Measurements from ENCODE around the gene CLIC1. TPM values are rescaled to one million over a fixed set of nuclear protein-coding genes. Genes with fewer than 3 reads are reported as not detected.

Gene CLIC1
- total RNA-seq, 1 donor from 2014 or later: 131 TPM

DNA sequence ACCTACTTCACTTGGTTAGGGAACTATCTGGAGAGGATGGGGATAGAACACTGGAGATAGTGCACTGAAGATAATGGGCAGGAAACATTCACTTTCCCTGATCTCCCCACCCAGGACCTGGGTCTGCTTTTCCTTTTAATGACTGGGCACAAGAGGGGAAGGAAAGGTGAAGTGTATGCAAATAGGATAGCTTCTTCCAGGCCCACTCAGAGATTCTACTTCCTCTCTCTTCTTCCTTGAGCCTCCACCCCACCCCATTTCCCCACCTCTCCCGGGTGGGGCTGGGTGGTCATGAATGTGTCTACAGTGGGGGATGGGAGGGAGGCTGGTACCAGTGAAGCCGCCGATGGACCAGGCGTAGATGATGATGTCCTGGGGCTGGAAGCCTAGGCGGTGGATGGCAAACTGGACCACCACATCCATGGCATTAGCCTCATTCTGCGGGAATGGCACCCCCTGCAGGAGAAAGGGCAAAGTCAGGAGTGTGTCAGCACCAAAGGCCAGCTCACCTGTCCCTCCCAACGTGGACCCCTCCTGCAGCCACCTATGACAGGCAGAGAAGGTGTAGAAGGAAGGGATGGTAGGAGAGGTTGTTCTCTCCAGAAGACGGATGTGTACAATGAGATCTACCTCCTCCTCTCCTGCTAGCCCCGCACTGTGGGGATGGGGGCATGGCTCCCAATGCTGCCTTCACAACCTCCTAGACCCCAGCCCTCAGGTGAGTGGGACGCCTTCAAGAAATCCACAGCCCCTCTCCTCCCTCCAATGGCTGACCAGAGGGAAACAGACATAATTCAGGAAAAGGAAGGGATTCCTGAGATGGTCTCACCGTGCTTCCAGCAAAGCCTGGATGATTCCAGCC is 46.9 kb downstream of the CLIC1 start:
- no peak for DNase-seq (ENCODE audit: low spot score)
- intact Hi-C loops (cut with DNase I): loop anchor here (10.0 kb wide), 1 partner anchor 175 kb away; the partner anchor contains the start of gene NEU1

DNA sequence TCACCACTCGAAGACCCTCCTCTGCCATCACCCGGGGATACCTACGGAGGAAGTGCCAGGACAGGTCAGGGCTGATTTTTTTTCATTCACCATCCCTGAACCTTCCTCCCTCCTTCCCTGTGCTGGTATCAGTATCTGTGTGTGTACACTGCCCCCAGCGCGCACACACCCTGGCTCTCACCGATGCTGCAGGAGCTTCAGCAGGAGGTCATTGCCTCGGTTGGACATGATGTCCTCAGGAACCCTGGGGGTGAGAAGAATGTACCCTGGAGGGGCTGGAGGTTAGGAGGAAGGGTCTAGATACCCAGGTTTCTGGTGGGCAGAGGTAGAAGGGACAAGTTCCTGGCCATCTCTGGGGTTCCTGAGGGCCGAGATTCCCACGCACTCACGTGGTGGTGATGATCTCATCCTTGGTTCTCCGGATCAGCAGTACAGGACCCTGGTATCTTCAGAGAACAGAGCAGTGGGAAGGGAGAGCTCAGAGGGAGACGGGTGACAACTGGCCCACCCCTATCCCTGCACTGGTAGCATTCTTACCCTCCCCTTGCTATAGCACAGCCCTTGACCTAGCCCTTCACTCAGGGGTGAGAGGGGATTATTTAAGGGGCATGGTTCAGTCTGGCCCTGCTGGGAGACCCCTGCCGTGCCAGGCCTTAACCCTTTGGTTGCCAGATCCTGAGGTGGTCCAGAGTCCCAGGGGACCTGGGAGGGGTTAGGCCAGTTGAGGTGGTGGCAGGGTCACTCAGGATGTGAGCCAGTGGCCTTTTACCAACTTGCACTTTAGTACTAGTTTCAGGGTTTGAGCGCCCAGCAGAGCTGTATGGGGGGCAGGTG is 48.3 kb downstream of the CLIC1 start:
- no peak for DNase-seq (ENCODE audit: low spot score)
- intact Hi-C loops (cut with DNase I): loop anchor here (10.0 kb wide), 1 partner anchor 177 kb away; the partner anchor contains the start of gene NEU1

DNA sequence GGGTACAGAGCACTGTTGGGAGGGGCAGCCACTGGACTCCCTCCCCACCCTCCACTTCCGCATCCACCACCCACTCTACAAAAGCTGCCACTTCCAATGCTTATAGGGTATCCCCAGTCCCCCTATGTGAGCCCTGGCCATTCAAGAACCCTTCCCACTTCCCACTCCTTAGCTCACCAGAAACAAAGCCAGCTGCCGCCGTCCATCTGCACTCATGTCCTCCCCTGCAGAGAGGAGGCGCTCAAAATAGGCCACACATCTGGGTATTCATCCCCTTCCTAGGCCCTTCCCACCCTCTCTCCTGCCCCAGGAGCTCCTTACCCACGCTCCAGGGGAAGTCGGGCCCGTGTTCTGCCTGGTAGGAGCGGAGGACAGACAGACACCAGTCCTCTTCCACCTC is 49.0 kb downstream of the CLIC1 start:
- intact Hi-C loops (cut with DNase I): loop anchor here (10.0 kb wide), 1 partner anchor 177 kb away; the partner anchor contains the start of gene NEU1
- DNase-seq (ENCODE audit: low spot score): no peak

DNA sequence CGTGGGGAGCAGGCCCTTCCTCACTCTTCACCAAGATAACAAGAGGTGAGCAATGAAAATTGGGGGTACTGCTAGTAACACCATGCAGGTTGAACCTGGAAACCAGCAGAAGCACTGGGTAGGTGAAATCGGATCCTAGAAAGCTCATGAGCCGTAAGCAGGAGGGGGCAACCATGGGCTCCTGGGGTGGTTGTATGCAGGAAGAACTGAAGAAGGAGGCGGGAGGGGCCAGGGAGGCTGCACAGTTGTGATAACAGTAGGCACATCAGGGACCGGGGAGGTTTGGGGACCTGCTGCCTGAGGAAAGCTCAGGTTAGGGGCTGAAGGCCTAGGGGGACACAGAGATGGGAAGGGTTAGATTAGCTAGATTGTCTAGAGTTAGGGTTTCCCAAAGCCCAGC is 49.8 kb downstream of the CLIC1 start:
- intact Hi-C loops (cut with DNase I): loop anchor here (10.0 kb wide), 1 partner anchor 178 kb away; the partner anchor contains the start of gene NEU1
- no peak for DNase-seq (ENCODE audit: low spot score)

DNA sequence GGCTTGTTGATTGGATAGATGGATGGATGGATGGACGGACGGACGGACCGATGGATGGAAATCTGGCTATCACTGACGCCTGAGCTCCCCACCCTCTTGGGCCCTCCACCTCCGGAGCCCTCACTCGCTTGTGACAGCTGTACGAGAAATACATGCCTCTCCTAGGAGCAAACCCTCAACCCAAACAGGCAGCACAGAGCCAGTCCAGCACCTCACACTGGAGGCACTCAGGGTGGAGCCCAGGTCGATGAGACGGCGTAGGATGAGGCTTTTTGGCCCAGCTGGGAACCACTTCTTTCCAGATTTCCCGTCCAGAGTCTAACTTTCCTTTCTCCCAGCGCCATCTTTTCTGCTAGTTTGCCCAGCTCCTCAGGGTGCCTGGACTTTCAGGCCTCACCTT is 52.7 kb downstream of the CLIC1 start:
- DNase-seq (ENCODE audit: low spot score): no peak
- intact Hi-C loops (cut with DNase I): loop anchor here (5.0 to 10.0 kb wide), 3 partner anchors 181 to 269 kb away; partner anchors contain the start of genes EHMT2 and NEU1

DNA sequence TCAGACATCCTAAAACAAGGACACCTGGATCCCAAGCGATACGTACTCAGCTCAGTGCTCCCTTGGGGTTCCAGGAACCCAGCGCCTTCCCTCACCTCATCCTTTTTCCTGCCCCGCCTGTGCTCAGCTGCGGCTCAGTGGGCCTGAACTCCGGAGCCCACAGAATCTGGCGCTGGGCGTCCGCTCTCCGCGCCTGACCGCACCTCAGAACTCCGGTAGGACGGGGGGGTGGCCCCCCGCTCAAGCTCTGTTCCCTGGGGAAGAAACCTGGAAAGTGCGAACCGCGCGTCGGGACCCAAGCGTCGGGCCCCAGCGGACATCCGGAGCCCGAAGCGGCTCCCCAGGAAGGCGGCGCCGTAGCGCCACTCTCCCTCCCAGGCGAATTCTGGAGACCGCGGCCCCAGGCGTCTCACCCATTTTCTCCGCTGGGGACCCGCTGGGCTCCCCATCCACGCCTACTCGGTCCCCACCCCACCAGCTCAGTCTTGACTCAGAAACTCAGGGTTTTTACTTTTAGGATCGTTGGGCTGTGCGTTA is 55.1 kb downstream of the CLIC1 start:
- DNase-seq (ENCODE audit: low spot score): no peak
- intact Hi-C loops (cut with DNase I): loop anchor here (2.0 to 10.0 kb wide), 5 partner anchors 86 to 271 kb away; partner anchors contain the start of genes EHMT2 and NEU1

Small RNAs within 50 kb of the gene (microRNA-seq; reads per million reads assigned to microRNA genes)
- gene MIR4646: not detected

Other genes with a start within 250 kb of the CLIC1 start
- 1.9 TPM for gene MICB, start 238.4 kb downstream of the CLIC1 start, total RNA-seq
- gene MCCD1, start 207.6 kb downstream of the CLIC1 start, total RNA-seq: not detected
- 201 TPM for gene DDX39B, start 194.5 kb downstream of the CLIC1 start, total RNA-seq
- gene ATP6V1G2, start 189.9 kb downstream of the CLIC1 start, total RNA-seq: 2.6 TPM
- 9.5 TPM for gene NFKBIL1, start 188.9 kb downstream of the CLIC1 start, total RNA-seq
- gene LTA, start 164.2 kb downstream of the CLIC1 start, total RNA-seq: not detected
- gene TNF, start 161.0 kb downstream of the CLIC1 start, total RNA-seq: 0.38 TPM
- 0.86 TPM for gene LTB, start 154.1 kb downstream of the CLIC1 start, total RNA-seq
- 5.4 TPM for gene LST1, start 150.3 kb downstream of the CLIC1 start, total RNA-seq
- gene NCR3, start 143.5 kb downstream of the CLIC1 start, total RNA-seq: not detected
- gene AIF1, start 121.3 kb downstream of the CLIC1 start, total RNA-seq: 10.3 TPM
- 125 TPM for gene PRRC2A, start 115.8 kb downstream of the CLIC1 start, total RNA-seq
- 270 TPM for gene BAG6, start 83.9 kb downstream of the CLIC1 start, total RNA-seq
- gene APOM, start 80.6 kb downstream of the CLIC1 start, total RNA-seq: 1.4 TPM
- gene C6orf47, start 75.8 kb downstream of the CLIC1 start, total RNA-seq: 17.7 TPM
- 13.6 TPM for gene GPANK1, start 71.5 kb downstream of the CLIC1 start, total RNA-seq
- gene CSNK2B, start 70.5 kb downstream of the CLIC1 start, total RNA-seq: 96.3 TPM
- gene LY6G5B, start 66.6 kb downstream of the CLIC1 start, total RNA-seq: 6.5 TPM
- gene LY6G5C, start 55.5 kb downstream of the CLIC1 start, total RNA-seq: 2.9 TPM
- 26.9 TPM for gene ABHD16A, start 33.2 kb downstream of the CLIC1 start, total RNA-seq
- gene LY6G6F, start 29.7 kb downstream of the CLIC1 start, total RNA-seq: not detected
- not detected for gene LY6G6D, start 21.2 kb downstream of the CLIC1 start, total RNA-seq
- gene LY6G6C, start 14.8 kb downstream of the CLIC1 start, total RNA-seq: not detected
- gene MPIG6B, start 13.2 kb downstream of the CLIC1 start, total RNA-seq: 0.24 TPM
- 69.9 TPM for gene DDAH2, start 7.2 kb downstream of the CLIC1 start, total RNA-seq
- 1.7 TPM for gene MSH5, start 3.5 kb upstream of the CLIC1 start, total RNA-seq
- 0.86 TPM for gene SAPCD1, start 26.1 kb upstream of the CLIC1 start, total RNA-seq
- gene VWA7, start 40.8 kb upstream of the CLIC1 start, total RNA-seq: 21.5 TPM
- 35.0 TPM for gene VARS1, start 59.2 kb upstream of the CLIC1 start, total RNA-seq
- 24.0 TPM for gene LSM2, start 70.4 kb upstream of the CLIC1 start, total RNA-seq
- gene HSPA1L, start 78.8 kb upstream of the CLIC1 start, total RNA-seq: 2.4 TPM
- 296 TPM for gene HSPA1A, start 79.0 kb upstream of the CLIC1 start, total RNA-seq
- 221 TPM for gene HSPA1B, start 91.2 kb upstream of the CLIC1 start, total RNA-seq
- gene NEU1, start 126.3 kb upstream of the CLIC1 start, total RNA-seq: 19.4 TPM
- not detected for gene SLC44A4, start 142.5 kb upstream of the CLIC1 start, total RNA-seq
- gene EHMT2, start 161.2 kb upstream of the CLIC1 start, total RNA-seq: 14.5 TPM
- 5.2 TPM for gene ZBTB12, start 165.6 kb upstream of the CLIC1 start, total RNA-seq
- 5.1 TPM for gene C2, start 191.2 kb upstream of the CLIC1 start, total RNA-seq
- 5.0 TPM for gene CFB, start 209.6 kb upstream of the CLIC1 start, total RNA-seq
- gene NELFE, start 222.4 kb upstream of the CLIC1 start, total RNA-seq: 46.7 TPM
- gene SKIC2, start 222.6 kb upstream of the CLIC1 start, total RNA-seq: 33.2 TPM
- 14.0 TPM for gene DXO, start 235.6 kb upstream of the CLIC1 start, total RNA-seq
- 131 TPM for gene C4A, start 245.5 kb upstream of the CLIC1 start, total RNA-seq